IMR-90 (cell line): Measurements from ENCODE around the gene MKS1.

ENCODE experiments used
- CTCF ChIP-seq: conservative IDR thresholded peaks from 2 replicates; pipeline ENCODE4 v1.5.1; 2012; ENCODE audit warnings: mild to moderate bottlenecking, low read depth, low read length, improper control_type of control experiment
- NFE2L2 ChIP-seq: fragments of 150-350 bp; IDR thresholded peaks from 2 replicates; pipeline ENCODE4 v1.6.1; 2016; ENCODE audit warnings: low read depth, mild to moderate bottlenecking, low read length
- POLR2A ChIP-seq: IDR thresholded peaks from 2 replicates; pipeline ENCODE4 v1.6.1; 2012; ENCODE audit warnings: mild to moderate bottlenecking, low read depth, low read length
- RAD21 ChIP-seq: IDR thresholded peaks from 2 replicates; pipeline ENCODE4 v1.6.1; 2012; ENCODE audit warnings: low read length, improper control_type of control experiment
- RCOR1 ChIP-seq: IDR thresholded peaks from 2 replicates; pipeline ENCODE4 v1.6.1; 2012; ENCODE audit warnings: mild to moderate bottlenecking, low read length, improper control_type of control experiment; ENCODE audit not compliant: insufficient replicate concordance
- RFX5 ChIP-seq: IDR thresholded peaks from 2 replicates; pipeline ENCODE4 v1.8.0; 2012; ENCODE audit warnings: low read depth, mild to moderate bottlenecking, low read length, moderate library complexity

DNA sequence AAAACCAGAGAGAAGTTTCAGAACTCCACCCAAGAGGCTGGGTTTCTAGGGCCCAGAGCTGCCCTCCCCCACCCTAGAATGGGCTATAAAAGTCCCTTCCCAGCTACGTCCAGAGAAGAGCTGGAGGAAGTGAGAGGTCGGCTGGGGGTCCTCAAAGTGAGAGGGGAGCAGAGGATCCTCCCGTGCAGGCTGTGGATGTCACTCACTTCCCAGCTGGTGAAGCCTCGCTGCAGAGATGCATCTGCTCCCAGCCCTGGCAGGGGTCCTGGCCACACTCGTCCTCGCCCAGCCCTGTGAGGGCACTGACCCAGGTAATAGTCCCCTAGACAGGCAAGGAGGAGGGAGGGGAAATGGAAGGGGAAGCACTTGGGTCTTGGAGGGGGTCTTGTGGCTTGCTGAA, 26.4 kb downstream of the MKS1 start, which contains the start of gene EPX:
- TF ChIP-seq CTCF, result no peak
- no peak for TF ChIP-seq POLR2A
- no peak for TF ChIP-seq RAD21
- no peak for TF ChIP-seq RFX5
- TF ChIP-seq RCOR1, result no peak
- no peak for TF ChIP-seq NFE2L2
